Endothelial cell of umbilical vein (primary cell): ENCODE measurements around the gene IL16. TPM values are rescaled to one million over a fixed set of nuclear protein-coding genes. Genes with fewer than 3 reads are reported as not detected.

Experiments
- BruUV-seq: library from RNA; stranded (reverse); fragments of 400-500 nt; replicated peaks from 2 replicates; lab custom pipeline; 2021; lab: Mats Ljungman, UMichigan
- CTCF ChIA-PET: fragments of 300-600, 350-600 bp; sonication (Branson Sonifier 250); formaldehyde crosslinking; loops from one replicate; lab custom pipeline; 2021; ENCODE audit warnings: antibody characterized with exemption, inconsistent platforms; lab: Charles Lee
- POLR2A ChIA-PET: fragments of 300-600, 350-600 bp; sonication (Branson Sonifier 250); formaldehyde crosslinking; loops from one replicate; lab custom pipeline; 2021; ENCODE audit warnings: antibody characterized with exemption, inconsistent platforms; lab: Charles Lee
- DNase-seq: peaks from one replicate; pipeline ENCODE4 v3.0.0-alpha.2; 2011; ENCODE audit warnings: low read depth, low spot score
- FAIRE-seq: peaks from 2 replicates; lab custom pipeline; 2011; peaks lifted over from hg19 to GRCh38; lab: Jason Lieb, UNC
- H2AFZ ChIP-seq: 2 replicates; pipeline ENCODE4 v1.6.0; 2012; ENCODE audit warnings: low read depth, low read length, control low read depth, inconsistent platforms
- H3K27ac ChIP-seq: 2 replicates; pipeline ENCODE4 v1.5.1; 2011; ENCODE audit warnings: low read depth, mild to moderate bottlenecking, control low read depth, low read length, moderate library complexity; ENCODE audit not compliant: insufficient read depth
- H3K27me3 ChIP-seq, 2 experiments: 2 replicates each; pipeline versions ENCODE4 v1.6.0 to v1.6.1; 2011; ENCODE audit warnings: low read length in 2 of 2, mixed read lengths in 1 of 2; ENCODE audit not compliant: control insufficient read depth in 2 of 2, insufficient read depth in 2 of 2
- H3K36me3 ChIP-seq, 2 experiments: 2 replicates in 1 of 2; 3 replicates in 1 of 2; pipeline ENCODE4 v1.5.1; 2011; ENCODE audit warnings: low read length in 2 of 2, mild to moderate bottlenecking in 1 of 2, moderate library complexity in 1 of 2; ENCODE audit not compliant: control insufficient read depth in 2 of 2, insufficient read depth in 2 of 2; ENCODE audit errors: extremely low read depth in 1 of 2
- H3K4me1 ChIP-seq: 3 replicates; pipeline ENCODE4 v1.5.1; 2011; ENCODE audit warnings: mild to moderate bottlenecking, low read length; ENCODE audit not compliant: control insufficient read depth, insufficient read depth; ENCODE audit errors: extremely low read depth
- H3K4me2 ChIP-seq: 2 replicates; pipeline ENCODE4 v1.6.1; 2011; ENCODE audit warnings: low read length, control low read depth, mixed read lengths; ENCODE audit not compliant: insufficient read depth
- H3K4me3 ChIP-seq, 3 experiments: fragments of 200-600 bp in 1 of 3; sonication (generic), shearing (Covaris generic) in 1 of 3; replicated peaks in 1 of 3; 2 replicates each; pipeline ENCODE4 v1.5.1; 2011 to 2016; ENCODE audit warnings: control low read depth in 3 of 3, low read length in 3 of 3, mild to moderate bottlenecking in 2 of 3, inconsistent platforms in 1 of 3, low read depth in 1 of 3, moderate library complexity in 1 of 3; ENCODE audit not compliant: insufficient read depth in 1 of 3
- H3K79me2 ChIP-seq: 2 replicates; pipeline ENCODE4 v1.6.0; 2012; ENCODE audit warnings: low read length, inconsistent platforms; ENCODE audit not compliant: control insufficient read depth, insufficient read depth
- H3K9ac ChIP-seq: replicated peaks from 2 replicates; pipeline ENCODE3; 2011; ENCODE audit warnings: low read length, control low read depth; ENCODE audit not compliant: insufficient read depth; ENCODE audit errors: extremely low read depth
- H3K9me1 ChIP-seq: replicated peaks from 3 replicates; pipeline ENCODE4 v1.6.0; 2011; ENCODE audit warnings: mild to moderate bottlenecking, low read length; ENCODE audit not compliant: control insufficient read depth, insufficient read depth; ENCODE audit errors: extremely low read depth
- H3K9me3 ChIP-seq: replicated peaks from 2 replicates; pipeline ENCODE4 v1.5.1; 2012; ENCODE audit warnings: low read length, inconsistent platforms; ENCODE audit not compliant: control insufficient read depth, insufficient read depth
- H4K20me1 ChIP-seq: replicated peaks from 2 replicates; pipeline ENCODE3; 2011; ENCODE audit warnings: mild to moderate bottlenecking, low read length; ENCODE audit not compliant: control insufficient read depth, insufficient read depth; ENCODE audit errors: extremely low read depth
- EZH2 ChIP-seq: IDR thresholded peaks from 2 replicates; pipeline ENCODE4 v1.6.1; 2012; ENCODE audit warnings: borderline replicate concordance, low read depth, mild to moderate bottlenecking, moderate library complexity, low read length, inconsistent platforms; ENCODE audit not compliant: severe bottlenecking
- FOS ChIP-seq: IDR thresholded peaks from 2 replicates; pipeline ENCODE4 v1.6.1; 2011; ENCODE audit warnings: mild to moderate bottlenecking, low read length, moderate library complexity, borderline replicate concordance; ENCODE audit not compliant: insufficient read depth
- GATA2 ChIP-seq: IDR thresholded peaks from 2 replicates; pipeline ENCODE4 v1.7.0; 2011; ENCODE audit warnings: low read depth, mild to moderate bottlenecking, moderate library complexity, mixed read lengths, low read length; ENCODE audit not compliant: insufficient read length, insufficient read depth
- JUN ChIP-seq: IDR thresholded peaks from 2 replicates; pipeline ENCODE4 v1.6.1; 2011; ENCODE audit warnings: borderline replicate concordance, low read depth; ENCODE audit not compliant: insufficient read length, insufficient read depth
- MYC ChIP-seq: IDR thresholded peaks from one replicate; pipeline ENCODE4 v1.6.1; 2011; ENCODE audit warnings: mild to moderate bottlenecking, low read depth, low read length
- POLR2A ChIP-seq: IDR thresholded peaks from 2 replicates; pipeline ENCODE4 v1.6.1; 2012; ENCODE audit warnings: low read depth, mild to moderate bottlenecking, control low read depth, low read length
- POLR2AphosphoS5 ChIP-seq: IDR thresholded peaks from 2 replicates; pipeline ENCODE4 v1.6.1; 2012; ENCODE audit warnings: low read depth, mild to moderate bottlenecking, control low read depth, low read length, moderate library complexity; ENCODE audit not compliant: insufficient read depth
- dilution Hi-C: fragments of 300-500 bp; cut with MboI; formaldehyde crosslinking; loops from one replicate; pipeline ENCODE4 v1.15.0; 2019; ENCODE audit warnings: low sequenced_read_pairs; ENCODE audit not compliant: extremely low pct_ligation_motif_present
- intact Hi-C: fragments of 100-400 bp; cut with micrococcal nuclease; formaldehyde crosslinking; loops from one replicate; pipeline ENCODE4 v1.10.0; 2022
- polyA plus RNA-seq, 4 experiments: library from polyadenylated mRNA; depleted of rRNA in 3 of 4; stranded (reverse) in 3 of 4; unstranded in 1 of 4; fragments of >200 nt; gene quantifications; 2 replicates each; pipeline versions ENCODE4 v1.2.1 to v1.2.3, GENCODE V29; 2011 to 2012; ENCODE audit warnings: missing spikeins in 1 of 4
- total RNA-seq: library from RNA; stranded (reverse); gene quantifications from 2 replicates; pipeline ENCODE4 v1.2.3, GENCODE V29; 2021
- TF ChIP-seq, protein P1 (sequence below), 2 donors: IDR thresholded peaks; 1 replicate in 1 of 2; 2 replicates in 1 of 2; pipeline ENCODE4 v1.5.1; 2011; ENCODE audit warnings: low read length in 2 of 2, mild to moderate bottlenecking in 2 of 2, moderate library complexity in 2 of 2, control low read depth in 1 of 2, inconsistent platforms in 1 of 2, low read depth in 1 of 2; ENCODE audit not compliant: insufficient read depth in 1 of 2; ENCODE audit errors: extremely low read depth in 1 of 2
- TF ChIP-seq, protein P2 (sequence below): IDR thresholded peaks from 2 replicates; pipeline ENCODE4 v1.6.1; 2011; ENCODE audit not compliant: insufficient read depth, insufficient read length

Gene IL16
- total and polyA plus RNA-seq, 2 donors (not counting 3 experiments of a cell fraction or from before 2014, with no cell fraction given), result 0.29 to 2.1 TPM

DNA sequence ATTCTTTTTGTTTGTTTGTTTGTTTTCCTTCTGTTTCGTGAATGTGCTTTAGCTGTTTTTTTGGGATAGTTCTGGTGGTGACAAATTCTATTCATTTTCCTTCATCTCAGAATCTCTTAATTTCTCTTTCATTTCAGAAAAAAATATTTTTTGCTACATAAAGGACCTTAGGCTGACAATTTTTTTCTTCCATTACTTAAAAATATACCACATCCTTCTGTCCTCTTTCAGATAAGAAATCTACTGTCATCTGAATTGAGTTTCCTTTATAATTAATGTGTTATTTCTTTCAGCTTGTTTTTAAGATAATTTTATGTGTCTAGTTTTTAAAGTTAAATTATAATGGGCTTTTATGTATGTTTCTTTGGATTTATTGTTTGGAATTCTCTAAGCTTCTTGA, 47.6 kb downstream of the IL16 start:
- Histone ChIP-seq H3K9ac (no peak overlapping the region), H3K79me2 (no peaks in the 10 kb centered on the region), H3K4me3 (no peak overlapping the region), H3K4me1 (no peaks in the 10 kb centered on the region), H3K4me2 (no peak overlapping the region), H3K9me3 (no peaks in the 10 kb centered on the region), H3K27ac (no peak overlapping the region), H3K27me3 (peaks cover 0 to 3% of the 10 kb centered on the region in 2 experiments), H3K9me1 (no peaks in the 10 kb centered on the region), H2AFZ (no peak overlapping the region), H4K20me1 (no peaks in the 10 kb centered on the region), H3K36me3 (no peaks in the 10 kb centered on the region)
- CTCF ChIA-PET, result interaction anchor here (0.7 to 2.3 kb wide), 6 partner anchors 10 to 266 kb away, joined by 3 to 20 read pairs (median 4); no protein-coding TSS in a partner anchor
- no TSS peak for BruUV-seq
- POLR2A ChIA-PET, result no interaction called here
- TF ChIP-seq POLR2AphosphoS5 (no peak), JUN (no peak), GATA2 (no peak)
- no peak for FAIRE-seq
- intact Hi-C loops, result no loop called here
- dilution Hi-C loops, result no loop called here
- DNase-seq, result no peak

DNA sequence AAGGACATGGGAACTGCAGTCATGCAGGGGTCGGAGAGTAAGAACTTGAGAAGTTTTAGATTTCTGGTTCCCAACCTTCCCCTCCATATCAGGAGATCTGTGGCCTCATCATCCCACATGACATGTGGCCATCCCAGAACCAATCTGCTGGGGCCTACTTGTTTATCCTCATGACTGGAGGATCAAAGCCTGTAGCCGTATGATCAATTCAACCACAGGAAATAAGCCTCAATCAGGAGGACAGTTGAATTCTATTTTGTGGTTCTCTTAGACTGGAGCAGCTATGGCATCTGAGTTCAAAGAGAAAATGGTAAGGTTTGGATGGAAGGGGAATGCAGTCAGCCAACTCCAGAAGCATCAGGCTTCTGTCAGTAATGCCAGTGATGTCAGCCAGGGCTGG, 57.2 kb downstream of the IL16 start:
- Histone ChIP-seq H3K4me3 (no peak overlapping the region), H3K4me2 (no peak overlapping the region), H3K27ac (no peak overlapping the region), H4K20me1 (no peaks in the 10 kb centered on the region), H3K79me2 (no peaks in the 10 kb centered on the region), H3K4me1 (no peaks in the 10 kb centered on the region), H3K27me3 (peaks cover 4 to 6% of the 10 kb centered on the region in 2 experiments), H3K9me1 (no peaks in the 10 kb centered on the region), H3K9me3 (no peaks in the 10 kb centered on the region), H3K36me3 (no peaks in the 10 kb centered on the region), H2AFZ (no peak overlapping the region), H3K9ac (no peak overlapping the region)
- BruUV-seq, result no TSS peak
- dilution Hi-C loops, result no loop called here
- ChIA-PET POLR2A (no interaction called here), CTCF (interaction anchor here (2.5 to 5.7 kb wide), 2 partner anchors 13 to 98 kb away, joined by 13 to 41 read pairs; no protein-coding TSS in a partner anchor)
- intact Hi-C loops, result no loop called here
- no peak for FAIRE-seq
- DNase-seq, result no peak
- TF ChIP-seq, protein P1, sequence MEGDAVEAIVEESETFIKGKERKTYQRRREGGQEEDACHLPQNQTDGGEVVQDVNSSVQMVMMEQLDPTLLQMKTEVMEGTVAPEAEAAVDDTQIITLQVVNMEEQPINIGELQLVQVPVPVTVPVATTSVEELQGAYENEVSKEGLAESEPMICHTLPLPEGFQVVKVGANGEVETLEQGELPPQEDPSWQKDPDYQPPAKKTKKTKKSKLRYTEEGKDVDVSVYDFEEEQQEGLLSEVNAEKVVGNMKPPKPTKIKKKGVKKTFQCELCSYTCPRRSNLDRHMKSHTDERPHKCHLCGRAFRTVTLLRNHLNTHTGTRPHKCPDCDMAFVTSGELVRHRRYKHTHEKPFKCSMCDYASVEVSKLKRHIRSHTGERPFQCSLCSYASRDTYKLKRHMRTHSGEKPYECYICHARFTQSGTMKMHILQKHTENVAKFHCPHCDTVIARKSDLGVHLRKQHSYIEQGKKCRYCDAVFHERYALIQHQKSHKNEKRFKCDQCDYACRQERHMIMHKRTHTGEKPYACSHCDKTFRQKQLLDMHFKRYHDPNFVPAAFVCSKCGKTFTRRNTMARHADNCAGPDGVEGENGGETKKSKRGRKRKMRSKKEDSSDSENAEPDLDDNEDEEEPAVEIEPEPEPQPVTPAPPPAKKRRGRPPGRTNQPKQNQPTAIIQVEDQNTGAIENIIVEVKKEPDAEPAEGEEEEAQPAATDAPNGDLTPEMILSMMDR (IDR thresholded peaks at IDR 0.05; ENCODE audit: extremely low read depth in 1 of 2, insufficient read depth in 1 of 2, low read depth in 1 of 2, low read length in 2 of 2), result no peak
- TF ChIP-seq EZH2, result no peak
- TF ChIP-seq GATA2, result no peak
- TF ChIP-seq POLR2AphosphoS5, result no peak
- TF ChIP-seq, protein P2, sequence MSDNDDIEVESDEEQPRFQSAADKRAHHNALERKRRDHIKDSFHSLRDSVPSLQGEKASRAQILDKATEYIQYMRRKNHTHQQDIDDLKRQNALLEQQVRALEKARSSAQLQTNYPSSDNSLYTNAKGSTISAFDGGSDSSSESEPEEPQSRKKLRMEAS, result no peak
- no peak for TF ChIP-seq JUN
- no peak for TF ChIP-seq MYC
- TF ChIP-seq POLR2A, result no peak
- TF ChIP-seq FOS, result no peak
